ENCODE data around the gene LIX1L.
"Not testable (repeated sequence)": the region's sequence is repeated elsewhere in the genome, so short reads cannot be mapped to it uniquely, and the experiment has no call there.

The LIX1L gene

DNA sequence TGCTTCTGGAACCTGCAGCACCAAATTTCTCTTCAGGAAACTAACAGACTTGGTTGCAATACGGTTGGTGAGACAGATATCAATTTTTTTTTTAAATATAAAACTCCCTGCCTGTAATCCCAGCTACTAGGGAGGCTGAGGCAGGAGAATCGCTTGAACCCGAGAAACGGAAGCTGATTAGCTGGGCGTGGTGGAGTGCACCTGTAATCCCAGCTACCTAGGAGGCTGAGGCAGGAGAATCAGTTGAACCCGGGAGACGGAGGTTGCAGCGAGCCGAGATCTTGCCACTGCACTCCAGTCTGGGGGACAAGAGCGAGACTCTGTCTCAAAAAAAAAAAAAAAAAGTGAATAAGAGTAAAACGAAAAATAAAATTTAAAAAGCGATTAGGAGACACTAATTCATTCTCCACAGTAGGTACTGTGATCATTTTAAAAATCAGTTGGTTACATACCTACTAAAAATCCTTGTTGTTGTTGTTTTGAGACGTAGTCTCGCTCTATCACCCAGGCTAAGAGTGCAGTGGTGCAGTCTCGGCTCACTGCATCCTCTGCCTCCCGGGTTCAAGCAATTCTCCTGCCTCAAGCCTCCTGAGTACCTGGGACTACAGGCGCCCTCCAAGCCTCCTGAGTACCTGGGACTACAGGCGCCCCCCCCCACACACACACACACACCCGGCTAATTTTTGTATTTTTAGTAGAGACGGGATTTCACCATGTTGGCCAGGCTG is 29.7 kb downstream of the LIX1L start:
- Histone ChIP-seq H3K27ac (peak overlapping the region; percentile 87), H3K4me3 (ENCODE audit: low read depth, low read length) (peak overlapping the region; percentile 74), H3K27me3 (replicated peaks) (no peaks in the 10 kb centered on the region), H3K36me3 (replicated peaks) (peaks cover 15% of the 10 kb centered on the region)
- no peak for DNase-seq
- in situ Hi-C loops (cut with HindIII; ENCODE audit: low pct_ligation_motif_present, low sequenced_read_pairs) = no loop called here
- TF ChIP-seq, protein P1, sequence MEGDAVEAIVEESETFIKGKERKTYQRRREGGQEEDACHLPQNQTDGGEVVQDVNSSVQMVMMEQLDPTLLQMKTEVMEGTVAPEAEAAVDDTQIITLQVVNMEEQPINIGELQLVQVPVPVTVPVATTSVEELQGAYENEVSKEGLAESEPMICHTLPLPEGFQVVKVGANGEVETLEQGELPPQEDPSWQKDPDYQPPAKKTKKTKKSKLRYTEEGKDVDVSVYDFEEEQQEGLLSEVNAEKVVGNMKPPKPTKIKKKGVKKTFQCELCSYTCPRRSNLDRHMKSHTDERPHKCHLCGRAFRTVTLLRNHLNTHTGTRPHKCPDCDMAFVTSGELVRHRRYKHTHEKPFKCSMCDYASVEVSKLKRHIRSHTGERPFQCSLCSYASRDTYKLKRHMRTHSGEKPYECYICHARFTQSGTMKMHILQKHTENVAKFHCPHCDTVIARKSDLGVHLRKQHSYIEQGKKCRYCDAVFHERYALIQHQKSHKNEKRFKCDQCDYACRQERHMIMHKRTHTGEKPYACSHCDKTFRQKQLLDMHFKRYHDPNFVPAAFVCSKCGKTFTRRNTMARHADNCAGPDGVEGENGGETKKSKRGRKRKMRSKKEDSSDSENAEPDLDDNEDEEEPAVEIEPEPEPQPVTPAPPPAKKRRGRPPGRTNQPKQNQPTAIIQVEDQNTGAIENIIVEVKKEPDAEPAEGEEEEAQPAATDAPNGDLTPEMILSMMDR (IDR thresholded peaks at IDR 0.05; ENCODE audit: low read depth, low read length, missing control alignments) = no peak

DNA sequence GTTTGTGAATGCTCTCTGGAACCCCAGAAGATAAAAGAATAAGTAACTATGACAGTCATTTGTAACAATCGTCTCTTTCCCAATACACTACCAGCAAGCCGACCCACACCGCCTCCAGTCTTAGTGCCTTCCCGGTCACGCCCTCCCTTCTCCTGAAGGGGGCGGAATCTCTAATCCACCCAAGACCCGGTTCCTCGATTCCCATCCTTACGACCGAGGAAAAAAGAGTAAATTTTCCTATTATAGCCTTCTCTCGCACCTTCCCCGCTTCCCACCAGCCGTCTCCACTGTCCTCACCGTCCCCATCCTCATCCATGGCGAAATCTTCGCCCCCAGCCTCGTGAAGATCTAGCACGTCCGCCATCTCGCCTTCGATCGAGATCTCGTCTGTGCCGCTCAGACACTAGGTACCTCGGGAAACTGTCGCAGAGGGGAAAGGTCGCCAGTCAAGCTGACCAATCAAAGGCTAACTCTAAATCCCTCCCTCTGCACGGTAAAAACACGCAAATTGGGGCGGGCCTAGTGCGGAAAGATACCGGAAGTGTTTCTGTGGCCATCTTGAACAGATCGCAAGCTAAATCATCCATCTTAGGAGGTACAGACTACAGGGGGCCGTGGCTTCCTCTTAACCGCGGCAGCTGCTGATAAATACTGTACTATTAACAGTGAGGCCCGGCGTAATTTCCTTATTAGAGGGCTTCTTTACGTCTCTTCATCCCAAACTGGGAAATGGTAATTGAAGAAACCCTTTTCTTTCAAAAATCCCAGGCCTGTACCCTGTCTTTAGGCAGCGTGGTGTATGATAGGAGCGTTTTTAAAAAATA is 30.5 kb downstream of the LIX1L start, which contains the start of gene RBM8A:
Gene RBM8A (minus strand): TSS at position 422 of the 824 bp plus-strand sequence. CDS start 58 bp downstream, at position 364.
- TF ChIP-seq, protein P1 (IDR thresholded peaks at IDR 0.05; ENCODE audit: low read depth, low read length, missing control alignments) = peak; percentile 79
- in situ Hi-C loops (cut with HindIII; ENCODE audit: low pct_ligation_motif_present, low sequenced_read_pairs) = no loop called here
- Histone ChIP-seq H3K27me3 (replicated peaks) (no peaks in the 10 kb centered on the region), H3K27ac (peak within 1 kb of the TSS; percentile 87), H3K36me3 (replicated peaks) (peaks cover 11% of the 10 kb centered on the region), H3K4me3 (ENCODE audit: low read depth, low read length) (peak within 1 kb of the TSS; percentile 74)
- DNase-seq = peak; percentile 98

DNA sequence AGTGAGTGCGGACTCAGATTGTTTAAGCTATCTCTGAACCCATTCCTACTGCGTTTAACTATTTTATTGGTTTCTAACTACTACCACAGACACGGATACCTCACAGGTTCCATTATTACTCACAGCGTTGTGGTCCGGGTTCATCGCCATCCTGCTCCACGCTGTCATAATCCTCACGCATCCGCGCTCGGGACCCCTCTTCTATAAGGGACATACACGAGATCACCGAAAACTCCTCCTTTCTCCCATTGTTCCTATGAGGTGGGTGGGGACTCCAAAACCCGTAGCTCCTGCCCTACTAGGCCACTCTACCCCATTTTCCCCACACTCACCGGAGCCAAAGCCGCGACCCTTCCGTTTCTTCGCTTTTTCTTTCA is 31.1 kb downstream of the LIX1L start:
- Histone ChIP-seq H3K36me3 (replicated peaks) (peaks cover 9% of the 10 kb centered on the region), H3K27ac (peak overlapping the region; percentile 87), H3K27me3 (replicated peaks) (no peaks in the 10 kb centered on the region), H3K4me3 (ENCODE audit: low read depth, low read length) (peak overlapping the region; percentile 74)
- peak; percentile 9 for DNase-seq
- TF ChIP-seq, protein P1 (IDR thresholded peaks at IDR 0.05; ENCODE audit: low read depth, low read length, missing control alignments) = no peak
- in situ Hi-C loops (cut with HindIII; ENCODE audit: low pct_ligation_motif_present, low sequenced_read_pairs) = no loop called here

DNA sequence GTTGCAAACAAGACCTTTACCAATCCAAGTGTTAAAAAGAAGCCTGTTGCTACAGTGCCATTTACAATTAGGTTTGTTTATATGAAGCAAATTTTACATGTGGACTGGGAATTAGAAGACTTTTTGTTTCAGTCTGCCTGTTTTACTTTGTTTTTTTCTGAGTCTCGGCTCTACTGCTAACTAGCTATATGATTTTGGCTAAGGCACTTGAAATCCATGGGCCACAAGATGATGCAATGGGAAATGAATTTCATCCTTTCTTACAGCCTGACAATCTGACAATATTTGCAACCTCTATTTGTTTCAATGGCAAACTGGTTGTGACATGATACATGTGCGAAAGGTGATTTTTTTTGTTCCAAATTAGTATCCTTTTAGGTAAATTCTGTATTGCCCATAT is 35.6 kb downstream of the LIX1L start:
- no peak overlapping the region for H3K4me3 ChIP-seq (ENCODE audit: low read depth, low read length)
- H3K36me3 ChIP-seq (replicated peaks) = peaks cover 9% of the 10 kb centered on the region
- H3K27me3 ChIP-seq (replicated peaks) = no peaks in the 10 kb centered on the region
- H3K27ac ChIP-seq = no peak overlapping the region
- TF ChIP-seq, protein P1 (IDR thresholded peaks at IDR 0.05; ENCODE audit: low read depth, low read length, missing control alignments) = no peak
- DNase-seq = no peak
- in situ Hi-C loops (cut with HindIII; ENCODE audit: low pct_ligation_motif_present, low sequenced_read_pairs) = no loop called here

- H3K4me3 ChIP-seq (ENCODE audit: low read depth, low read length); in situ Hi-C loops (cut with HindIII; ENCODE audit: low pct_ligation_motif_present, low sequenced_read_pairs); DNase-seq; H3K27ac ChIP-seq; H3K36me3 ChIP-seq (replicated peaks); H3K27me3 ChIP-seq (replicated peaks): not testable (repeated sequence)
These were observed 37.5 kb downstream of the LIX1L start for GRCh38 chr1:145920297-145920696.

Data from brain microvascular endothelial cell (primary cell).